Mesendoderm (in vitro differentiated cells): Measurements from ENCODE around the gene NR3C2.

Experiments used
- DNase-seq: peaks from one replicate; pipeline ENCODE4 v3.0.0; 2013
- H2AK5ac ChIP-seq: 2 replicates; pipeline ENCODE4 v1.6.1; 2013; ENCODE audit warnings: low read length, inconsistent platforms
- H2BK120ac ChIP-seq: 2 replicates; pipeline ENCODE4 v1.6.1; 2013; ENCODE audit warnings: low read depth, mild to moderate bottlenecking, low read length, moderate library complexity, mixed read lengths
- H2BK15ac ChIP-seq: replicated peaks from 2 replicates; pipeline ENCODE4 v1.6.1; 2013; ENCODE audit warnings: low read depth, mild to moderate bottlenecking, moderate library complexity
- H2BK5ac ChIP-seq: 2 replicates; pipeline ENCODE4 v1.6.1; 2013; ENCODE audit warnings: low read length, inconsistent platforms
- H3K18ac ChIP-seq: 2 replicates; pipeline ENCODE4 v1.6.1; 2013; ENCODE audit warnings: mild to moderate bottlenecking, low read length, mixed read lengths
- H3K23ac ChIP-seq: one replicate; pipeline ENCODE4 v1.6.1; 2013; ENCODE audit warnings: low read length
- H3K27ac ChIP-seq: 2 replicates; pipeline ENCODE4 v1.5.1; 2013; ENCODE audit warnings: low read depth, mild to moderate bottlenecking, inconsistent platforms, low read length, moderate library complexity
- H3K27me3 ChIP-seq: 2 replicates; pipeline ENCODE4 v1.6.1; 2013; ENCODE audit warnings: low read length, control low read depth, mild to moderate bottlenecking, inconsistent platforms; ENCODE audit not compliant: insufficient read depth, poor library complexity
- H3K36me3 ChIP-seq: 2 replicates; pipeline ENCODE4 v1.6.1; 2013; ENCODE audit warnings: low read length, inconsistent platforms; ENCODE audit not compliant: control insufficient read depth, insufficient read depth
- H3K4ac ChIP-seq: one replicate; pipeline ENCODE4 v1.6.1; 2013; ENCODE audit warnings: low read depth, mild to moderate bottlenecking, low read length, moderate library complexity
- H3K4me1 ChIP-seq: 2 replicates; pipeline ENCODE4 v1.6.1; 2013; ENCODE audit warnings: low read depth, low read length, inconsistent platforms; ENCODE audit not compliant: control insufficient read depth
- H3K4me2 ChIP-seq: 2 replicates; pipeline ENCODE4 v1.6.1; 2013; ENCODE audit warnings: low read length
- H3K4me3 ChIP-seq: 2 replicates; pipeline ENCODE4 v1.5.1; 2013; ENCODE audit warnings: mild to moderate bottlenecking, low read length
- H3K56ac ChIP-seq: one replicate; pipeline ENCODE4 v1.6.1; 2013; ENCODE audit warnings: low read length
- H3K79me1 ChIP-seq: 2 replicates; pipeline ENCODE4 v1.6.1; 2013; ENCODE audit warnings: low read length, inconsistent platforms
- H3K79me2 ChIP-seq: 2 replicates; pipeline ENCODE4 v1.6.1; 2013; ENCODE audit warnings: mild to moderate bottlenecking, low read length; ENCODE audit not compliant: control insufficient read depth, insufficient read depth
- H3K9ac ChIP-seq: 2 replicates; pipeline ENCODE4 v1.6.1; 2013; ENCODE audit warnings: low read length, inconsistent platforms
- H4K5ac ChIP-seq: one replicate; pipeline ENCODE4 v1.6.1; 2013; ENCODE audit warnings: low read length
- H4K8ac ChIP-seq: one replicate; pipeline ENCODE4 v1.6.1; 2013; ENCODE audit warnings: low read depth, mild to moderate bottlenecking, control low read depth, low read length, moderate library complexity
- WGBS: extraction: QIAGEN DNeasy Blood & Tissue Kit; methylation state at CpG from one replicate; pipeline ENCODE4 v1.1.7; 2013; ENCODE audit warnings: low lambda C conversion rate, missing lambda C conversion rate; ENCODE audit not compliant: insufficient coverage; ENCODE audit errors: extremely low coverage; 5-methylcytosine and 5-hydroxymethylcytosine counted together

Gene NR3C2

DNA sequence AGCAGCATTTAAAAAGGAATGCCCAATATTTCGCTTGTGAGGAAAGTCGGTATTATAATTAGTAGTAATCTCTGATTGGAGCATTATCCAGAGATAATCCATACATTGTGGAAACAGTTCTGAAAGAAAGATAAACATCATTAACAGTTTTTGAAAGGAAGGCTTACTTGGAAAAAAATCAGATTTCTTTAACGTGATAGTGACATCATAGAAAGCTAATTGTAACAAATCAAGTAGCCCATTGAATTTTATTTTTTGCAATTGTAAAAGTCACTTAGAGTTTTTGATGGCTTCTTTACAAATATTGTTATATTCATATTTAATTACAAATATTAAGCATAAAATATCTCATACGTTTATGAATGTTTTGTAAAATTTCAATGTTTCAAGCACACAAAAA lies 11.6 kb upstream of the NR3C2 start:
- no peak overlapping the region for H4K5ac ChIP-seq
- H3K4me2 ChIP-seq = no peak overlapping the region
- no CpG with 5 or more reads among the region's 4 CpGs for WGBS
- H3K27ac ChIP-seq = no peak overlapping the region
- H3K4me1 ChIP-seq = no peaks in the 10 kb centered on the region
- H2BK120ac ChIP-seq = no peak overlapping the region
- H3K27me3 ChIP-seq = no peaks in the 10 kb centered on the region
- H2AK5ac ChIP-seq = no peak overlapping the region
- no peak overlapping the region for H4K8ac ChIP-seq
- H3K4ac ChIP-seq = no peak overlapping the region
- no peak overlapping the region for H3K23ac ChIP-seq
- no peak overlapping the region for H3K9ac ChIP-seq
- no peak overlapping the region for H2BK15ac ChIP-seq
- no peak overlapping the region for H3K56ac ChIP-seq
- H3K4me3 ChIP-seq = no peak overlapping the region
- H3K79me1 ChIP-seq = no peaks in the 10 kb centered on the region
- no peaks in the 10 kb centered on the region for H3K36me3 ChIP-seq
- H3K79me2 ChIP-seq = no peaks in the 10 kb centered on the region
- no peak overlapping the region for H3K18ac ChIP-seq
- no peak for DNase-seq
- no peak overlapping the region for H2BK5ac ChIP-seq

DNA sequence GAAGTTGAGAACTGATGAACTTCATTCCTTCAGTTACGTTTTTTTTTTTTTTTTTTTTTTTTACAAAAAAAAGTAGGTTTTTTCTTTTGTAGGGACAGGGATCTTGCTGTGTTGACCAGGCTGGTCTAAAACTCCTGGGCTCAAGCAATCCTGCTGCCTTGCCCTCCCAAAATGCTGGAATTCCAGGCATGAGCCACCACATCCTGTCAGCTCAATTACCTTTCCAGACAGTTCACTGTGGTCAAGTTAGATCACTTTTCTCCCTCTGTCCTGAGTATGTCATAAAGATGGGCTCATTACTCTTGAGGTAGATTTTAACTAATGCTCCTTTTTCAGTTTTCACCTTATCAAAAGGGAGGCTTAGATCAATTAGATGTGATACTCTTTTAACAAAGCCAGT lies 10.8 kb upstream of the NR3C2 start:
- Histone ChIP-seq H3K9ac (no peak overlapping the region), H3K36me3 (no peaks in the 10 kb centered on the region), H2BK15ac (no peak overlapping the region), H3K4me2 (no peak overlapping the region), H2BK120ac (no peak overlapping the region), H4K5ac (no peak overlapping the region), H3K79me1 (no peaks in the 10 kb centered on the region), H3K79me2 (no peaks in the 10 kb centered on the region), H3K18ac (no peak overlapping the region), H3K27ac (no peak overlapping the region), H3K23ac (no peak overlapping the region), H3K27me3 (no peaks in the 10 kb centered on the region), H3K4me3 (no peak overlapping the region), H3K56ac (no peak overlapping the region), H2BK5ac (no peak overlapping the region), H4K8ac (no peak overlapping the region), H2AK5ac (no peak overlapping the region), H3K4me1 (no peaks in the 10 kb centered on the region), H3K4ac (no peak overlapping the region)
- WGBS = no CpG with 5 or more reads among the region's 1 CpG
- peak; percentile 21 for DNase-seq

DNA sequence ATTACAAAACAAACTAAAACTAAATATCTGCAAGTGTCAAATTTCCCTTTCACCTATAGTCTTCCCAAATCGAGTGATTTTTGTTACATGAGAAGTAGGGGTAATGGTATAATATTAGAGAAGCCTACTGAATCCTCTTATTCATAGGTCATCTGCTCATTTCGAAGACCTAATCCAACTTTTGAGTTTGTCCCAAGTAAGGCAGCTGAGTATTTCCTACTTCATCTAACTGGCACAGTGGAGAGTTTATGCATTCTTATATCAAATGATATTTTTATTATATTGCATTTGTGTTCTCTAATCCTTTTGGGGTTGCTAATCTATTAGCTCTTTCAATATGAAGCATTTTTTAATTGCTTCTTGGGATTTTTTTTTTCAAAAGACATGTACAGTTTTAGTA lies 7.7 kb upstream of the NR3C2 start:
- Histone ChIP-seq H4K5ac (no peak overlapping the region), H3K23ac (no peak overlapping the region), H3K4ac (no peak overlapping the region), H4K8ac (no peak overlapping the region), H2BK5ac (no peak overlapping the region), H3K27me3 (no peaks in the 10 kb centered on the region), H2AK5ac (no peak overlapping the region), H3K4me2 (no peak overlapping the region), H3K4me3 (no peak overlapping the region), H3K18ac (no peak overlapping the region), H3K79me2 (no peaks in the 10 kb centered on the region), H3K27ac (no peak overlapping the region), H3K36me3 (no peaks in the 10 kb centered on the region), H2BK120ac (no peak overlapping the region), H3K56ac (no peak overlapping the region), H3K9ac (no peak overlapping the region), H3K79me1 (no peaks in the 10 kb centered on the region), H3K4me1 (no peaks in the 10 kb centered on the region), H2BK15ac (no peak overlapping the region)
- WGBS = no CpG with 5 or more reads among the region's 2 CpGs
- DNase-seq = no peak

DNA sequence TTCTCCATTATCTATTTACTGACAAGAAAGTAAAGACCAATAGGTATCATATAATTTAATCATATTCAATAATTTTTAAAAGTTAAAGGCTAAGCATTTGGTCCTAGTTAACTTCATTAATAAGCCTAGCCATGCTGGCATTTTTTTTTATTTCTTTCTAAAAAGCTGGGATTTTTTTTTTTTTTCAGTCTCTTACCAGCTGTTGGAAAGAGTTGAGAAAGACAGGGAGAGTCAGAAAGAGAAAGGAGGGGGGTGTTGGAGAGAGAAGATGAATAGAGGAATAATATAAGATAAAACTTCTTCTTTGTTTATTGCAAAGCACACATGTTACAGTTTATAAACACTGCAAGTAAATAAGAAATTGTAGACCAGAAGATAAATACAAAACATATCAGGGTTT lies 5.9 kb upstream of the NR3C2 start:
- Histone ChIP-seq H2AK5ac (no peak overlapping the region), H3K27me3 (peaks cover 7% of the 10 kb centered on the region), H2BK15ac (no peak overlapping the region), H4K5ac (no peak overlapping the region), H2BK120ac (no peak overlapping the region), H2BK5ac (no peak overlapping the region), H3K56ac (no peak overlapping the region), H4K8ac (no peak overlapping the region), H3K18ac (no peak overlapping the region), H3K9ac (no peak overlapping the region), H3K36me3 (no peaks in the 10 kb centered on the region), H3K4me2 (no peak overlapping the region), H3K79me1 (no peaks in the 10 kb centered on the region), H3K4me1 (no peaks in the 10 kb centered on the region), H3K23ac (no peak overlapping the region), H3K4ac (no peak overlapping the region), H3K79me2 (no peaks in the 10 kb centered on the region), H3K27ac (no peak overlapping the region), H3K4me3 (no peak overlapping the region)
- no peak for DNase-seq

DNA sequence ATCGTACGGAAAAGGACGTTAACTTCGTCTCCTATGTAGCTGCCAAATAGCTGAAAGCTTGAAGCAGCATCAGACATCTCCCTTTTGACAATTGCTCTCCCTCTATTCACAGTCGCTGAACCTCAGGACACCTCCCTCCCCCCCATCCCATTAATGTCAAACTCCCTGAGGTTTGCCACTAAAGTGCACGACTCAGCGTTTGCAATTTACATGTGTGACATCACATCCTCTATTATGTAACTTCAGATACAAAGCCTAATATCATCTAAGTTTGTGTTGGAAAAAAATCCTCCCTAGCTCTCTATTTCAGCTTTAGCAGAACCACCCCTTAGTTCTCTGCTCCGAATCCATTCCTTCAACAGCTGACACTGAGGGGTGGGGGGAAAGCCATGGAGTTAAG lies 5.5 kb upstream of the NR3C2 start:
- Histone ChIP-seq H3K4me3 (no peak overlapping the region), H3K56ac (no peak overlapping the region), H3K4me2 (no peak overlapping the region), H3K4ac (no peak overlapping the region), H3K79me1 (no peaks in the 10 kb centered on the region), H3K4me1 (no peaks in the 10 kb centered on the region), H3K18ac (no peak overlapping the region), H3K9ac (no peak overlapping the region), H3K79me2 (no peaks in the 10 kb centered on the region), H3K27ac (no peak overlapping the region), H3K23ac (no peak overlapping the region), H2BK15ac (no peak overlapping the region), H2AK5ac (no peak overlapping the region), H4K8ac (no peak overlapping the region), H2BK5ac (no peak overlapping the region), H3K36me3 (no peaks in the 10 kb centered on the region), H2BK120ac (no peak overlapping the region), H4K5ac (no peak overlapping the region), H3K27me3 (peaks cover 10% of the 10 kb centered on the region)
- no CpG with 5 or more reads among the region's 8 CpGs for WGBS
- DNase-seq = no peak

DNA sequence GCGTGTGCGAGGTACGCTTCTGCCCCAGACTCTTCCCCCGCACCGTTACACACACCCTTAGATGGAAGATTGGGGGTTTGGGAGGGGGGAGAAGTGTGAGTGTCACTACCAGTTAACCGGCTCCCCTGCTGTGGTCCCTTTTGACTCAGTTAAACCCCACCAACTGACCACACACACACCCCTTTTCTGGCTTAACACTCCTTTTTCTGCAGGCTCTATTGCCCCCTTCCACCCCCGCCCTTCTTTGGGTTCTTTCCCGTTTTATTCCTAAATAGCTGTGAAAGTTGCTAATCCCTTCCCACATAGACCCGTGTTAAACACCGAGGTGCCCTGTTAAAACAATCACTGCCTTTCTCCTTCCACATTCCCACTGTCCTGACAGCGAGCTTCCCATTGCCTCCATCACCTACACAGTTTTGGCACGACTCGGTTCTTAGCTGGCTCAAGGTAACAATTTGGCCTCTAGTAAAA lies 3.7 kb upstream of the NR3C2 start:
- Histone ChIP-seq H3K9ac (peak overlapping the region; percentile 18), H3K36me3 (no peaks in the 10 kb centered on the region), H4K8ac (no peak overlapping the region), H3K4me3 (peak overlapping the region; percentile 31), H2BK120ac (no peak overlapping the region), H4K5ac (no peak overlapping the region), H3K27me3 (peaks cover 10% of the 10 kb centered on the region), H3K4ac (no peak overlapping the region), H3K27ac (no peak overlapping the region), H3K4me1 (no peaks in the 10 kb centered on the region), H3K56ac (peak overlapping the region; percentile 62), H3K18ac (no peak overlapping the region), H2BK15ac (no peak overlapping the region), H2BK5ac (no peak overlapping the region), H3K23ac (no peak overlapping the region), H3K4me2 (peak overlapping the region; percentile 63), H3K79me1 (no peaks in the 10 kb centered on the region), H2AK5ac (no peak overlapping the region), H3K79me2 (no peaks in the 10 kb centered on the region)
- DNase-seq = peak; percentile 27
- WGBS = no CpG with 5 or more reads among the region's 13 CpGs
